HepG2 (cell line): ENCODE results near the gene NMRAL1. TPM values are rescaled to one million over a fixed set of nuclear protein-coding genes. Genes with fewer than 3 reads are reported as not detected.
A peak's percentile ranks its signal among the peaks of the same experiment; 100 is the strongest.

Experiments used
- ARID4A ChIP-seq: sonication (generic); formaldehyde crosslinking; IDR thresholded peaks from 2 replicates; pipeline ENCODE4 v1.5.0; 2020; ENCODE audit warnings: mild to moderate bottlenecking, missing genetic modification reagents, borderline replicate concordance
- ATF5 ChIP-seq: sonication (generic); formaldehyde crosslinking; IDR thresholded peaks from 2 replicates; pipeline ENCODE4 v1.4.0; 2020; ENCODE audit warnings: mild to moderate bottlenecking, low read depth, missing genetic modification reagents
- CTCF ChIP-seq: sonication (generic); formaldehyde crosslinking; IDR thresholded peaks from 2 replicates; pipeline ENCODE4 v1.5.0; 2020; ENCODE audit warnings: mild to moderate bottlenecking, missing genetic modification reagents, moderate library complexity
- ETS1 ChIP-seq: sonication (generic); formaldehyde crosslinking; IDR thresholded peaks from 2 replicates; pipeline ENCODE4 v1.4.0; 2020; ENCODE audit warnings: missing genetic modification reagents
- NR3C1 ChIP-seq: sonication (generic); formaldehyde crosslinking; IDR thresholded peaks from 2 replicates; pipeline ENCODE4 v1.4.0; 2020; ENCODE audit warnings: missing genetic modification reagents
- RAD21 ChIP-seq: fragments of 450-650 bp; formaldehyde crosslinking; IDR thresholded peaks from 2 replicates; pipeline ENCODE4 v1.5.0; 2020; ENCODE audit warnings: mild to moderate bottlenecking
- SOX13 ChIP-seq, 3 experiments: fragments of 450-650 bp in 1 of 3; sonication (generic) in 1 of 3; formaldehyde crosslinking in 1 of 3; IDR thresholded peaks in 2 of 3; conservative IDR thresholded peaks in 1 of 3; 2 replicates each; pipeline versions ENCODE4 v1.5.0 to v1.6.1; 2016 to 2020; ENCODE audit warnings: antibody characterized with exemption in 1 of 3, mild to moderate bottlenecking in 1 of 3, missing compliant biosample characterization in 1 of 3, missing genetic modification reagents in 1 of 3, moderate library complexity in 1 of 3
- TAF15 ChIP-seq: fragments of 200-400 bp; formaldehyde crosslinking; IDR thresholded peaks from one replicate; pipeline ENCODE4 v1.6.1; 2018; ENCODE audit warnings: mild to moderate bottlenecking, low read depth, low read length; ENCODE audit not compliant: poor library complexity, severe bottlenecking
- ZBTB33 ChIP-seq: sonication (generic); formaldehyde crosslinking; IDR thresholded peaks from 2 replicates; pipeline ENCODE4 v1.4.0; 2020; ENCODE audit warnings: missing genetic modification reagents
- ZNF503 ChIP-seq: sonication (generic); formaldehyde crosslinking; IDR thresholded peaks from 2 replicates; pipeline ENCODE4 v1.4.0; 2020; ENCODE audit warnings: missing genetic modification reagents
- ZNF788 ChIP-seq: sonication (generic); formaldehyde crosslinking; IDR thresholded peaks from 2 replicates; pipeline ENCODE4 v1.5.0; 2020; ENCODE audit warnings: mild to moderate bottlenecking, missing genetic modification reagents, borderline replicate concordance
- polyA plus RNA-seq, 8 experiments: library from polyadenylated mRNA; depleted of rRNA in 3 of 8; stranded (reverse) in 7 of 8; unstranded in 1 of 8; fragments of >200 nt; fragmentation: Illumina TruSeq in 4 of 8; extraction: Trizol in 4 of 8; gene quantifications; 2 replicates each; pipeline versions ENCODE4 v1.2.1 to v1.2.3, GENCODE V29; 2011 to 2016; ENCODE audit warnings: low read depth in 4 of 8, missing spikeins in 1 of 8, mixed read lengths in 1 of 8; ENCODE audit not compliant: insufficient read depth in 1 of 8
- total RNA-seq, 5 experiments: library from RNA; depleted of rRNA; stranded (reverse); fragments of >200 nt; fragmentation: Illumina TruSeq; extraction: Trizol; gene quantifications; 2 replicates each; pipeline ENCODE4 v1.2.3, GENCODE V29; 2016; ENCODE audit warnings: low read depth in 1 of 5

The NMRAL1 gene
- total and polyA plus RNA-seq, 2 of the 13 experiments (the other 11 are each of a cell fraction or from before 2014, with no cell fraction given) = 30.8 to 33.1 TPM

- TF ChIP-seq TAF15 (no peak), NR3C1 (no peak), ETS1 (CRISPR knock-in tag) (no peak), ZNF788 (CRISPR knock-in tag) (0 out of 2 replicates have a peak, but pooled peaks have one; percentile 24), ATF5 (no peak), SOX13 (IDR thresholded peaks at IDR 0.05) (no peak), SOX13 (CRISPR knock-in tag; conservative IDR thresholded peaks at IDR 0.05 in 1 of 2, IDR thresholded peaks at IDR 0.05 in 1 of 2) (no peak), CTCF (peak; percentile 76), RAD21 (CRISPR knock-in tag) (peak; percentile 66), ARID4A (CRISPR knock-in tag) (peak; percentile 20; the same call in 1 of the 2 replicates), ZBTB33 (CRISPR knock-in tag) (peak; percentile 98), ZNF503 (CRISPR knock-in tag) (no peak)
These were observed 37.1 kb upstream of the NMRAL1 start (continued) for GRCh38 chr16:4511441-4512082.
